Omental fat pad (tissue), 4 donors: ENCODE data around the gene ACTR1A. TPM values are rescaled to one million over a fixed set of nuclear protein-coding genes. Genes with fewer than 3 reads are reported as not detected.

Experiments used
- ATAC-seq: fragments of 150-250 bp; one replicate; pipeline ENCODE4 v1.9.1; 2016; ENCODE audit warnings: mild to moderate bottlenecking, moderate library complexity; ENCODE audit not compliant: low FRiP score
- DNase-seq: peaks from one replicate; pipeline ENCODE4 v3.0.0-alpha.2; 2019; ENCODE audit warnings: low spot score
- CTCF ChIP-seq, 3 donors: fragments of 450-650 bp; IDR thresholded peaks; one replicate each; pipeline ENCODE4 v1.5.1; 2016 to 2017; ENCODE audit warnings: antibody characterized with exemption in 3 of 3, mild to moderate bottlenecking in 3 of 3, moderate library complexity in 2 of 3
- total RNA-seq, 4 donors: library from RNA; depleted of rRNA; stranded (reverse); fragments of >200 nt; gene quantifications; one replicate each; pipeline ENCODE4 v1.1.0, GENCODE V29; 2016

Gene ACTR1A
- total RNA-seq, 4 donors from 2014 or later, result 81.8 to 117 (median 113) TPM

GRCh38 chr10:102453502-102453901, 49.0 kb downstream of the ACTR1A start:
- DNase-seq (no peak), ATAC-seq (no peak)
- TF ChIP-seq CTCF (IDR thresholded peaks at IDR 0.05), result no peak

- TF ChIP-seq CTCF (IDR thresholded peaks at IDR 0.05), result no peak
- ATAC-seq (peak; percentile 22), DNase-seq (no peak)
Measured at GRCh38 chr10:102452672-102453340, 49.7 kb downstream of the ACTR1A start.

GRCh38 chr10:102451105-102451969, 51.2 kb downstream of the ACTR1A start, which contains the start of gene C10orf95:
TSS of gene C10orf95 (minus strand) at chr10:102451543. CDS start at chr10:102451093, 450 bp downstream.
- DNase-seq (no peak), ATAC-seq (peak; percentile 22)
- TF ChIP-seq CTCF (IDR thresholded peaks at IDR 0.05), result no peak

- DNase-seq (no peak), ATAC-seq (peak; percentile 76)
- TF ChIP-seq CTCF (IDR thresholded peaks at IDR 0.05), result no peak
Measured at GRCh38 chr10:102450374-102451104, 52.0 kb downstream of the ACTR1A start.

- no peak for DNase-seq
- ATAC-seq, result no peak
- TF ChIP-seq CTCF (IDR thresholded peaks at IDR 0.05), result no peak
Measured at GRCh38 chr10:102450124-102450373, 52.5 kb downstream of the ACTR1A start.

GRCh38 chr10:102449321-102450123, 53.0 kb downstream of the ACTR1A start:
- DNase-seq (peak; percentile 42), ATAC-seq (peak; percentile 58)
- no peak for TF ChIP-seq CTCF (IDR thresholded peaks at IDR 0.05)
